Heart left ventricle (tissue), 16 donors: ENCODE data around the gene EVA1A. TPM values are rescaled to one million over a fixed set of nuclear protein-coding genes. Genes with fewer than 3 reads are reported as not detected.

Experiments used
- ATAC-seq, 4 donors: fragments of 200-7000 bp; cut with Tn5 transposase; one replicate each; pipeline ENCODE4 v1.9.1; 2020 to 2022; ENCODE audit warnings: moderate library complexity in 4 of 4, mild to moderate bottlenecking in 3 of 4, moderate number of reproducible peaks in 1 of 4
- DNase-seq, 5 donors: peaks; one replicate each; pipeline ENCODE4 v3.0.0-alpha.2; 2020
- H3K27ac ChIP-seq, 12 donors: fragments of 200-600 bp; sonication (generic) in 4 of 12; one replicate each; pipeline versions ENCODE4 v1.5.0 to v1.8.0; 2016 to 2022; ENCODE audit warnings: mild to moderate bottlenecking in 2 of 12
- H3K27me3 ChIP-seq, 9 donors: fragments of 200-600 bp; sonication (generic) in 2 of 9; one replicate each; pipeline versions ENCODE4 v1.5.1 to v1.8.0; 2016 to 2022; ENCODE audit warnings: mild to moderate bottlenecking in 3 of 9
- H3K36me3 ChIP-seq, 9 donors: fragments of 200-600 bp; sonication (generic) in 2 of 9; one replicate each; pipeline versions ENCODE4 v1.5.0 to v1.8.0; 2018 to 2022; ENCODE audit warnings: mild to moderate bottlenecking in 2 of 9
- H3K4me1 ChIP-seq, 12 donors: fragments of 200-600 bp; sonication (generic) in 4 of 12; one replicate each; pipeline versions ENCODE4 v1.5.0 to v1.8.0; 2016 to 2022; ENCODE audit warnings: mild to moderate bottlenecking in 3 of 12
- H3K4me3 ChIP-seq, 12 donors: fragments of 200-600 bp; sonication (generic) in 4 of 12; one replicate each; pipeline versions ENCODE4 v1.5.0 to v1.8.0; 2017 to 2022; ENCODE audit warnings: mild to moderate bottlenecking in 9 of 12, moderate library complexity in 4 of 12
- H3K9me3 ChIP-seq, 12 donors: fragments of 200-600 bp; sonication (generic) in 4 of 12; one replicate each; pipeline versions ENCODE4 v1.5.0 to v1.8.0; 2016 to 2022; ENCODE audit warnings: mild to moderate bottlenecking in 1 of 12
- CTCF ChIP-seq, 12 donors: fragments of 200-600 bp; sonication (generic) in 4 of 12; IDR thresholded peaks; one replicate each; pipeline versions ENCODE4 v1.5.0 to v1.8.0; 2018 to 2022; ENCODE audit warnings: antibody characterized with exemption in 12 of 12, mild to moderate bottlenecking in 5 of 12
- POLR2A ChIP-seq, 2 donors: fragments of 450-650 bp; IDR thresholded peaks; one replicate each; pipeline ENCODE4 v1.6.1; 2017; ENCODE audit warnings: antibody characterized with exemption in 2 of 2, mild to moderate bottlenecking in 2 of 2, moderate library complexity in 2 of 2
- WGBS, 4 donors: extraction: QIAGEN DNeasy Blood & Tissue Kit in 2 of 4; methylation state at CpG; one replicate each; pipeline versions ENCODE4 v1.1.5 to v1.1.7; 2013 to 2018; 5-methylcytosine and 5-hydroxymethylcytosine counted together
- intact Hi-C, 10 donors: fragments of 100-400 bp; cut with DNase I; formaldehyde crosslinking; loops; one replicate each; pipeline versions ENCODE4 v1.11.1 to v1.14.2; 2022
- polyA plus RNA-seq, 2 donors: library from polyadenylated mRNA; stranded (reverse); fragments of 200-250 nt; gene quantifications; one replicate each; pipeline ENCODE4 v1.2.3, GENCODE V29; 2013
- total RNA-seq, 9 donors: library from RNA; depleted of rRNA in 2 of 9; stranded (reverse); fragments of >200 nt in 2 of 9; fragmentation: NEBNext Ultra II Directional in 3 of 9; extraction: Animal tissue kit (Norgen Biotek cat#: 25700) in 3 of 9; gene quantifications; one replicate each; pipeline versions ENCODE4 v1.1.0 to v1.2.4, GENCODE V29; 2016 to 2023
- donor health status: ischemic (EF 13 %, LVEDD 7.1; RV severe dilation, severe dysfunction).
- donor health status: healthy with polysubstance abuse.
- donor health status: DM: no; HTN: yes; CAD: no.
- donor health status: DM: no; HTN: no; CAD: no.
- donor health status: ischemic (EF 25% LVEDD 6.9; RV normal size, moderate dysfunction).
- donor health status: ischemic (EF 25% LVEDD 5.7; RV mildly dilated, moderate dysfunction).
- donor health status: healthy.
- donor health status: DM: yes; HTN: yes; CAD: no.
- donor health status: ischemic (EF 35%, LVEDD 5.7; RV mildly dilated, moderate dysfunction).
- donor health status: nonischemic (EF 11% LVEDD 7.7; RV severe dilation, severe dysfunction).
- donor health status: DM: yes; HTN: yes; CAD: no.
- donor health status: PGD.
- donor health status: ischemic (EF 29% LVEDD 5.4; RV normal size, mild dysfunction).
- donor health status: nonischemic (EF 23%, LVEDD 6.1; RV moderate dilation, normal function).

Gene EVA1A
- total and polyA plus RNA-seq, 11 donors, result 0.19 to 5.0 (median 1.4) TPM; not detected in 1

GRCh38 chr2:75606761-75607399, 46.1 kb upstream of the EVA1A start:
- ATAC-seq (no peak), DNase-seq (no peak)
- H3K27ac ChIP-seq, result no peak overlapping the region
- H3K27me3 ChIP-seq, result peaks cover 0 to 42% (median 18%) of the 10 kb centered on the region in 9 donors
- H3K36me3 ChIP-seq, result no peaks in the 10 kb centered on the region
- peaks cover 0 to 5% (median 2%) of the 10 kb centered on the region in 12 donors for H3K4me1 ChIP-seq
- H3K9me3 ChIP-seq, result no peaks in the 10 kb centered on the region
- TF ChIP-seq CTCF (IDR thresholded peaks at IDR 0.05) (no peak), POLR2A (IDR thresholded peaks at IDR 0.05) (no peak)
- intact Hi-C loops, result loop anchor here in 6 of 10 donors (5.0 to 10.0 kb wide), 5 partner anchors 140 to 915 kb away; no protein-coding TSS in a partner anchor
- H3K4me3 ChIP-seq, result no peak overlapping the region
- 83 to 88% (median 87%) methylated on average over 8 of the region's 8 CpGs for WGBS, 4 donors

GRCh38 chr2:75605770-75606529, 45.2 kb upstream of the EVA1A start:
- Histone ChIP-seq H3K4me3 (no peak overlapping the region), H3K9me3 (peaks cover 0 to 4% (median 0%) of the 10 kb centered on the region in 12 donors), H3K27ac (no peak overlapping the region), H3K27me3 (peaks cover 0 to 42% (median 18%) of the 10 kb centered on the region in 9 donors), H3K4me1 (peaks cover 0 to 5% (median 2%) of the 10 kb centered on the region in 12 donors), H3K36me3 (no peaks in the 10 kb centered on the region)
- WGBS, 4 donors, result 72 to 80% (median 78%) methylated on average over 6 of the region's 6 CpGs
- TF ChIP-seq CTCF (IDR thresholded peaks at IDR 0.05) (no peak), POLR2A (IDR thresholded peaks at IDR 0.05) (no peak)
- intact Hi-C loops, result loop anchor here in 6 of 10 donors (5.0 to 10.0 kb wide), 5 partner anchors 139 to 914 kb away; no protein-coding TSS in a partner anchor
- ATAC-seq, result no peak
- no peak for DNase-seq

GRCh38 chr2:75604484-75604883, 43.7 kb upstream of the EVA1A start:
- Histone ChIP-seq H3K27ac (no peak overlapping the region), H3K27me3 (peaks cover 0 to 31% (median 14%) of the 10 kb centered on the region in 9 donors), H3K4me3 (no peak overlapping the region), H3K36me3 (no peaks in the 10 kb centered on the region), H3K9me3 (peaks cover 0 to 4% (median 0%) of the 10 kb centered on the region in 12 donors), H3K4me1 (peaks cover 0 to 5% (median 2%) of the 10 kb centered on the region in 12 donors)
- WGBS, 4 donors, result 44 to 61% (median 55%) methylated on average over 4 of the region's 4 CpGs
- TF ChIP-seq CTCF (IDR thresholded peaks at IDR 0.05), result no peak
- no peak for TF ChIP-seq POLR2A (IDR thresholded peaks at IDR 0.05)
- intact Hi-C loops, result loop anchor here in 5 of 10 donors (5.0 to 10.0 kb wide), 3 partner anchors 42 to 910 kb away; partner anchors contain the start of gene EVA1A (in 1 of the 5)
- ATAC-seq (no peak), DNase-seq (no peak)

GRCh38 chr2:75603477-75603876, 42.7 kb upstream of the EVA1A start:
- no peak for DNase-seq
- no peaks in the 10 kb centered on the region for H3K36me3 ChIP-seq
- 79 to 100% (median 88%) methylated on average over 1 of the region's 1 CpG for WGBS, 4 donors
- intact Hi-C loops, result loop anchor here in 5 of 10 donors (5.0 to 10.0 kb wide), 3 partner anchors 41 to 909 kb away; partner anchors contain the start of gene EVA1A (in 1 of the 5)
- no peak overlapping the region for H3K27ac ChIP-seq
- H3K4me1 ChIP-seq, result peaks cover 0 to under 1% (median 0%) of the 10 kb centered on the region in 12 donors
- H3K4me3 ChIP-seq, result no peak overlapping the region
- H3K27me3 ChIP-seq, result peaks cover 0 to 21% (median 4%) of the 10 kb centered on the region in 9 donors
- ATAC-seq, result no peak
- no peak for TF ChIP-seq POLR2A (IDR thresholded peaks at IDR 0.05)
- no peak for TF ChIP-seq CTCF (IDR thresholded peaks at IDR 0.05)
- peaks cover 0 to 4% (median 0%) of the 10 kb centered on the region in 12 donors for H3K9me3 ChIP-seq
